SK-N-SH (cell line): ENCODE data around the gene AFF3.

Experiments
- CHD2 ChIP-seq: fragments of 150-350 bp; IDR thresholded peaks from 2 replicates; pipeline ENCODE4 v1.6.1; 2018; ENCODE audit warnings: low read length; ENCODE audit not compliant: partially characterized antibody
- CTCF ChIP-seq: fragments of 200-600 bp; sonication (generic); IDR thresholded peaks from 2 replicates; pipeline ENCODE4 v1.6.1; 2017; ENCODE audit warnings: antibody characterized with exemption, mild to moderate bottlenecking, moderate library complexity
- JUND ChIP-seq: IDR thresholded peaks from 2 replicates; pipeline ENCODE4 v1.4.0; 2012
- MAX ChIP-seq: IDR thresholded peaks from 2 replicates; pipeline ENCODE4 v1.4.0; 2012; ENCODE audit warnings: low read depth
- RCOR1 ChIP-seq: fragments of 150-350 bp; IDR thresholded peaks from 2 replicates; pipeline ENCODE4 v1.6.1; 2017; ENCODE audit warnings: antibody characterized with exemption, low read length
- TAF1 ChIP-seq: IDR thresholded peaks from 2 replicates; pipeline ENCODE4 v1.6.1; 2012; ENCODE audit warnings: low read depth, mild to moderate bottlenecking, low read length, moderate library complexity, borderline replicate concordance

GRCh38 chr2:99960291-99960690 lies 182.1 kb downstream of the AFF3 start:
- TF ChIP-seq CTCF: no peak
- no peak for TF ChIP-seq RCOR1
- TF ChIP-seq CHD2: no peak
- TF ChIP-seq TAF1: no peak
- no peak for TF ChIP-seq MAX
- TF ChIP-seq JUND: no peak
